Retinal pigment epithelial cell (primary cell): Measurements from ENCODE around the gene NFE2L1.

Source experiments
- DNase-seq: peaks from one replicate; pipeline ENCODE4 v3.0.0-alpha.2; 2010; ENCODE audit warnings: low read depth
- H3K4me3 ChIP-seq: 2 replicates; pipeline ENCODE4 v1.5.1; 2011; ENCODE audit warnings: mild to moderate bottlenecking, low read length, control low read depth, moderate library complexity
- CTCF ChIP-seq: conservative IDR thresholded peaks from 2 replicates; pipeline ENCODE4 v1.5.1; 2011; ENCODE audit warnings: low read depth, low read length, control low read depth, inconsistent platforms

Gene NFE2L1

GRCh38 chr17:48024149-48025039, 23.8 kb upstream of the NFE2L1 start:
- no peak for TF ChIP-seq CTCF
- H3K4me3 ChIP-seq = peak overlapping the region; percentile 54
- no peak for DNase-seq

DNA sequence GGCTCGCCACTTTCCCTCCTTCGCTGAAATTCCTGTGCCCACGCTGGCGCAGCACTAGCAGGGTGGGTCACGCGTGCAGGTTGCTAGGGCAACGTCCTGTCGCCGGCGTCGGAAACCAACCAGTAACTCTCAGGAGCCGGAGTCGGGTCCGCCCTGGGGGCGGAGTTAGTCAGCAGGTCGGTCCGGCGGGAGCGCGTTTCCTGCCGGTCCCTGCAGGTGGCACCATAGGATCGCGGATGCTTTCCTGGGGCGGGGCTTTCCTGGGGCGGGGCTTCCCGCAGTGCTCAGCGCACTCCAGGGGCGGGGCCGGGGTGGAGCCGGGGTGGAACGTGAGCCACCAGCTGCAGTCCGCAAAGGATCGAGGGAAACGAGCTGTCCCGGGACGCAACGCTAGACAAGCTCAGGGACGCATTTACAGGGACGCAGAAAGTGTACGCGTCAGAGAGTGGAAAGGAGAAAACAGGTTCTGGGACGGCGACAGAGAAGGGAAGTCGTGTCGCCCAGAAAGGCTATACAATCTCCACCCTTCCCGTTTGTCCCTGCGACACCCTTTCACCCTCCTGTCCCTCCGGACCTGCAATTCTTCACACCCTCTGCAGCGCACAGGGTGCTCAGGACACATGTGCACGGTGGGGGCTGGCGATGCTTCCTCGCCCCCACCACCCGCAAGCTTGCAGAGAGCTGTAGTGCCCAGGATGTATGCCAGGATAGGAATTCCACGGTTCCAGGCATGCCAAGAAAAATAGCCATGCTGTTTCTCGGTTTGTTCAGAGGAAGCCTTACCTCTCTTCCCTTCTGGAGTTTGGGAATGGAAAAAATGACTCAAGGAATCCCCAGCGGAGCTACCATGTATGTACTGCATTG, 22.9 kb upstream of the NFE2L1 start:
- DNase-seq = peak; percentile 89
- peak overlapping the region; percentile 59 for H3K4me3 ChIP-seq
- peak; percentile 75 for TF ChIP-seq CTCF

GRCh38 chr17:48025904-48026501, 22.2 kb upstream of the NFE2L1 start:
- no peak for DNase-seq
- H3K4me3 ChIP-seq = peak overlapping the region; percentile 59
- no peak for TF ChIP-seq CTCF

DNA sequence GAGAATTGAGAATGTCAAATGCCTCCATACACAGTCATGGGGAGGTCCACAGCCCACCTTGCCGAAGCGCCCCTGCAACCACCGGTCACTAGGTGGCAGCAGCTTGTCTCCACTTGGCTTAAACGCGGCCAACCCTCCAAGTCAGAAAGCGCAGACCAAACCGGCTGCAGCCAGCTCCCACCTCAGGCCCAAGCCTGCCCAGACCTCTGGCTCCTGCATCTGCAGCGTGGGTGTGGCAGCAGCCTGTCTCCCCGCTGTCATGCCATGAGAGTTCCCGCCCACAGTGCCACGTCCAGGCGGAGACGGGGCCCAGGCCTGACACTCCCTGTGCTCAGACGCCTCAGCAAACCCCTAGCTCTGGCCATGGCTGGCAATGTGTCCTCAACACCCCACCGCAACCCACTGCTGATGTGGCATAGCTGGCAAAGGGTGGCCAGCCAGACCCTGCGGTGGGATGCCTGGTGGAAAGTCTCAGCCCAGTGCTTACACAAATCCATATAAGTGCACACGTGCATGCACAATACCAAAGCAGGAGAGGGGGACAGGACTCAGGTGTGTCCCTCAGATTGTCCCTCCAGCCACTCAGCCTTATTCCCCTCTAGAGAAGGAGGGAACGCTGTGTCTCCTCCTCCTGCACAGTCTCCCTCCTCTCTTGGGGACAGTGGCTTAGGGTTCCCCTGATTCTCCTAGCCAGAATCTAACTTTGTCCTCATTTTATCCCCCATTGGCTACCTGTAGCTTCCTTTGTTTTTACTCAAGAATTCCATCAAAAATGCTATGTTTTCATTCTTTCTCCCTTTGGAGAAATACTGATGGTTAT, 21.4 kb upstream of the NFE2L1 start:
- no peak overlapping the region for H3K4me3 ChIP-seq
- DNase-seq = peak; percentile 43
- TF ChIP-seq CTCF = peak; percentile 92

DNA sequence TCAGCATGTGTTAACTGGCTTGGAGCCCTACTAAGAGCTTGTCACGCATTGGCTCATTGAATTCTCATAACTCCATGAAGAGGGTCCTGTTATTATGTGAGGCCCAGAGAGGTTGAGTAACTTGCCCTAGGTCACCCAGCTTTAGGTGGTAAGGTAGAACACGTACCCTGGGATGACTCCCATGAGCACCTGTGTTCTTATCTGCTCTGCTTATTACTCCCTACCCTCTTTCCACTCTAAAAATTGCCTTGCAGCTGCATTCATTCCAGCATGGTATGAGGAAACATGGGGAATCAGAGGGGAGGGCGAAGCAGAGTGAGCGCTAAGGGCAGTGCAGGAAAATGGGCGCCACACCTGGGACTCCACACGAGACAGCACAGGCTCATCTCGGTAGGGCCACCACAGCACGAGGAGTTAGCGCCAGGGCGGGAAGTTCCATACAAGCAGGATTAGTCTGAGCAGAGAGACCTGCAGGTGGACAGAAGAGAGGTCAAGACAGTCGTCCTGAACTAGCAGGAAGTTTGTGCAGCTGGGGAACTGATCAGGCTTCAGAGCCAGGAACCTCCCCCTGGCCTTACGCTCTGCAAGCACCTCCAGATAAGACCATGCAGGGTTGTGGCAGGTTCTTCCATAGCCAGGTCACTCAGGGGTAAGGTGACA, 20.7 kb upstream of the NFE2L1 start:
- TF ChIP-seq CTCF = no peak
- DNase-seq = no peak
- no peak overlapping the region for H3K4me3 ChIP-seq

DNA sequence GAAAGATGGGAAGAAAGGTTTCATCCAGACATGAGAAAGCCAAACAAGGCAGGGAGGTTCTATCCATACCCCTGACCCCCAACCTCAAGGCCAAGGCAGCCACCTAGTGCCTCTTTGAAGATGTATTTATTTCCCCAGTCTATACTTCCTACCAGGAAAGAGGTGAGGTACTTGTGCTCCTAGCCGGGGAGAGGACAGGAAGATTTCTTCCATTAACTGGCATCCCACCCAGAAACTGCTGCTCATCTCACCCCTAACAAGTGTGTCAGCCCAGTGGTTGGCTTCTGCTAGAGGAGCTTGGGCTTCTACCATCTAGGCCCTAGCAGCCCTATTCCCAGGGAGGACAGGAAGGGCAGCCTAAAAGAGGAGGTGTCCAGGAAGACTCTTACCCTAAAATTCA, 19.4 kb upstream of the NFE2L1 start:
- TF ChIP-seq CTCF = no peak

More for the DNA sequence above, 19.4 kb upstream of the NFE2L1 start:
- DNase-seq = no peak
- no peak overlapping the region for H3K4me3 ChIP-seq
